HEK293 (cell line): ENCODE data around the gene BPIFB4.

Experiments
- CTCF ChIA-PET: fragments of 350-600 bp; formaldehyde crosslinking; extraction: SDS; loops from one replicate; lab custom pipeline; 2021; ENCODE audit warnings: antibody characterized with exemption; lab: Yijun Ruan, JAX
- POLR2A ChIA-PET: fragments of 300-600 bp; formaldehyde crosslinking; extraction: SDS; loops from one replicate; lab custom pipeline; 2020; ENCODE audit warnings: antibody characterized with exemption, inconsistent platforms; lab: Yijun Ruan, JAX
- H3K27ac ChIP-seq: fragments of 200-500 bp; sonication (Bioruptor generic); 2 replicates; pipeline ENCODE4 v1.5.1; 2014; ENCODE audit warnings: low read depth, low read length, control low read depth, inconsistent platforms; ENCODE audit errors: extremely low read depth
- H3K36me3 ChIP-seq, 2 experiments: fragments of 200-500 bp in 1 of 2; sonication (Bioruptor generic) in 1 of 2; 1 replicate in 1 of 2; 2 replicates in 1 of 2; pipeline ENCODE4 v1.5.1; 2014 to 2017; ENCODE audit warnings: inconsistent platforms in 2 of 2, low read length in 2 of 2; ENCODE audit not compliant: control insufficient read depth in 2 of 2, insufficient read depth in 1 of 2
- H3K4me1 ChIP-seq: fragments of 200-500 bp; sonication (Bioruptor generic); 2 replicates; pipeline ENCODE4 v1.5.1; 2014; ENCODE audit warnings: mild to moderate bottlenecking, low read length, inconsistent platforms; ENCODE audit not compliant: control insufficient read depth, insufficient read depth
- H3K4me3 ChIP-seq: 2 replicates; pipeline ENCODE4 v1.5.1; 2011; ENCODE audit warnings: low read depth, mild to moderate bottlenecking, control low read depth, low read length, moderate library complexity
- H3K9me3 ChIP-seq: fragments of 200-500 bp; sonication (Bioruptor generic); 2 replicates; pipeline ENCODE4 v1.5.1; 2014; ENCODE audit warnings: low read depth, low read length, inconsistent platforms; ENCODE audit not compliant: control insufficient read depth, insufficient read depth
- KLF16 ChIP-seq: fragments of 450-650 bp; formaldehyde crosslinking; IDR thresholded peaks from 2 replicates; pipeline ENCODE4 v1.5.1; 2017; ENCODE audit warnings: missing biosample characterization, missing genetic modification characterization
- KLF9 ChIP-seq: fragments of 450-650 bp; formaldehyde crosslinking; IDR thresholded peaks from 2 replicates; pipeline ENCODE4 v1.5.1; 2016; ENCODE audit warnings: missing biosample characterization, missing genetic modification characterization, low read depth
- SCRT1 ChIP-seq: fragments of 450-650 bp; formaldehyde crosslinking; IDR thresholded peaks from 2 replicates; pipeline ENCODE4 v1.5.1; 2016; ENCODE audit warnings: missing biosample characterization, missing genetic modification characterization, borderline replicate concordance
- SP2 ChIP-seq: fragments of 450-650 bp; formaldehyde crosslinking; IDR thresholded peaks from 2 replicates; pipeline ENCODE4 v1.5.1; 2016; ENCODE audit warnings: missing biosample characterization, missing genetic modification characterization
- SP3 ChIP-seq: fragments of 450-650 bp; formaldehyde crosslinking; IDR thresholded peaks from 2 replicates; pipeline ENCODE4 v1.5.1; 2016; ENCODE audit warnings: missing biosample characterization, missing genetic modification characterization
- ZNF112 ChIP-seq: fragments of 450-650 bp; formaldehyde crosslinking; IDR thresholded peaks from 2 replicates; pipeline ENCODE4 v1.5.0; 2017; ENCODE audit warnings: missing biosample characterization, missing genetic modification characterization
- ZNF354C ChIP-seq: fragments of 450-650 bp; formaldehyde crosslinking; IDR thresholded peaks from 2 replicates; pipeline ENCODE4 v1.5.1; 2016; ENCODE audit warnings: missing biosample characterization, missing genetic modification characterization, low read depth, borderline replicate concordance
- ZNF37A ChIP-seq: fragments of 450-650 bp; IDR thresholded peaks from 2 replicates; pipeline ENCODE4 v1.5.1; 2018; ENCODE audit warnings: missing biosample characterization, missing genetic modification characterization
- ZNF426 ChIP-seq: fragments of 450-650 bp; formaldehyde crosslinking; IDR thresholded peaks from 2 replicates; pipeline ENCODE4 v1.5.1; 2017; ENCODE audit warnings: missing biosample characterization, missing genetic modification characterization, mild to moderate bottlenecking, inconsistent platforms, moderate library complexity
- ZNF521 ChIP-seq: fragments of 450-650 bp; formaldehyde crosslinking; IDR thresholded peaks from 2 replicates; pipeline ENCODE4 v1.5.1; 2017; ENCODE audit warnings: missing biosample characterization, mild to moderate bottlenecking, missing genetic modification characterization
- ZNF530 ChIP-seq: fragments of 450-650 bp; formaldehyde crosslinking; IDR thresholded peaks from 2 replicates; pipeline ENCODE4 v1.5.1; 2016; ENCODE audit warnings: low read depth, missing biosample characterization, missing genetic modification characterization
- ZNF585B ChIP-seq: fragments of 450-650 bp; formaldehyde crosslinking; IDR thresholded peaks from 2 replicates; pipeline ENCODE4 v1.5.1; 2016; ENCODE audit warnings: missing biosample characterization, missing genetic modification characterization
- ZNF596 ChIP-seq: fragments of 450-650 bp; IDR thresholded peaks from 2 replicates; pipeline ENCODE4 v1.5.0; 2018; ENCODE audit warnings: missing biosample characterization, mild to moderate bottlenecking, missing genetic modification characterization, moderate library complexity
- ZNF664 ChIP-seq: fragments of 450-650 bp; formaldehyde crosslinking; IDR thresholded peaks from 2 replicates; pipeline ENCODE4 v1.5.1; 2016; ENCODE audit warnings: missing biosample characterization, missing genetic modification characterization
- TF ChIP-seq, protein P1 (sequence below): fragments of 450-650 bp; formaldehyde crosslinking; IDR thresholded peaks from 2 replicates; pipeline ENCODE4 v1.5.1; 2016; ENCODE audit warnings: missing biosample characterization, missing genetic modification characterization
- TF ChIP-seq, protein P2 (sequence below): fragments of 450-650 bp; formaldehyde crosslinking; IDR thresholded peaks from 2 replicates; pipeline ENCODE4 v1.5.1; 2017; ENCODE audit warnings: missing biosample characterization, missing genetic modification characterization

BPIFB4 gene

DNA sequence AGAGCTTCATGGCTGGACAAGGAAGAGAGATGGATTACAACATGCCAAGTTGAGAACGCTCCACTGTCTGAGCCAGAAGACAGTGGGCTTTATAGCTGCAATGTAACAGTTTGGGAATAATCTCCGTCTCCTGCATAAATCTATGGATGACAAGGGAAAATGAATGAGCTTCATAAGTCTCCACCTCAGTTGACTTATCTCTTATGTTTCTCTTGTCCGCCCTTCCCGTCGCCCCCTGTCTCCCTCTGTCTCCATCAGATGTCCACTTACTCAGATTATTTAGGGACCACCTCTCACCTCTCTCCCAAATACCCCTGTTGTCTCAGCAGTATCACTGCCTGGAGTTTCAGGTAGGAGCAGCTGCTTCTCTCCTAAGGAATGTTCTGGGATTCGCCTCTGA lies 74.8 kb downstream of the BPIFB4 start:
- no peak overlapping the region for H3K27ac ChIP-seq
- CTCF ChIA-PET: interaction anchor here (0.7 kb wide), 1 partner anchor 14 kb away, joined by 3 read pairs; no protein-coding TSS in a partner anchor
- POLR2A ChIA-PET: no interaction called here
- H3K4me3 ChIP-seq: no peak overlapping the region
- H3K4me1 ChIP-seq: no peaks in the 10 kb centered on the region
- no peaks in the 10 kb centered on the region for H3K9me3 ChIP-seq
- no peaks in the 10 kb centered on the region for H3K36me3 ChIP-seq
- TF ChIP-seq ZNF521 (no peak), KLF9 (tag by site-specific recombination) (no peak), ZNF354C (no peak), KLF16 (tag by site-specific recombination) (no peak), ZNF112 (tag by site-specific recombination) (no peak), SCRT1 (tag by site-specific recombination) (no peak)
- TF ChIP-seq, protein P1, sequence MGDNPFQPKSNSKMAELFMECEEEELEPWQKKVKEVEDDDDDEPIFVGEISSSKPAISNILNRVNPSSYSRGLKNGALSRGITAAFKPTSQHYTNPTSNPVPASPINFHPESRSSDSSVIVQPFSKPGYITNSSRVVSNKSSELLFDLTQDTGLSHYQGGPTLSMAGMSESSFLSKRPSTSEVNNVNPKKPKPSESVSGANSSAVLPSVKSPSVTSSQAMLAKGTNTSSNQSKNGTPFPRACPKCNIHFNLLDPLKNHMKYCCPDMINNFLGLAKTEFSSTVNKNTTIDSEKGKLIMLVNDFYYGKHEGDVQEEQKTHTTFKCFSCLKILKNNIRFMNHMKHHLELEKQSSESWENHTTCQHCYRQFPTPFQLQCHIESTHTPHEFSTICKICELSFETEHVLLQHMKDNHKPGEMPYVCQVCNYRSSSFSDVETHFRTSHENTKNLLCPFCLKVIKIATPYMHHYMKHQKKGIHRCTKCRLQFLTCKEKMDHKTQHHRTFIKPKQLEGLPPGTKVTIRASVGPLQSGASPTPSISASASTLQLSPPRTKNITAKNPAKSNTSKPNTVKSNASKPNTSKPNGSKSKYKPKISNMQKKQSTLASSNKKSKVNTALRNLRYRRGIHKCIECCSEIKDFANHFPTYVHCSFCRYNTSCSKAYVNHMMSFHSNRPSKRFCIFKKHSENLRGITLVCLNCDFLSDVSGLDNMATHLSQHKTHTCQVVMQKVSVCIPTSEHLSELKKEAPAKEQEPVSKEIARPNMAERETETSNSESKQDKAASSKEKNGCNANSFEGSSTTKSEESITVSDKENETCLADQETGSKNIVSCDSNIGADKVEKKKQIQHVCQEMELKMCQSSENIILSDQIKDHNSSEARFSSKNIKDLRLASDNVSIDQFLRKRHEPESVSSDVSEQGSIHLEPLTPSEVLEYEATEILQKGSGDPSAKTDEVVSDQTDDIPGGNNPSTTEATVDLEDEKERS: no peak

DNA sequence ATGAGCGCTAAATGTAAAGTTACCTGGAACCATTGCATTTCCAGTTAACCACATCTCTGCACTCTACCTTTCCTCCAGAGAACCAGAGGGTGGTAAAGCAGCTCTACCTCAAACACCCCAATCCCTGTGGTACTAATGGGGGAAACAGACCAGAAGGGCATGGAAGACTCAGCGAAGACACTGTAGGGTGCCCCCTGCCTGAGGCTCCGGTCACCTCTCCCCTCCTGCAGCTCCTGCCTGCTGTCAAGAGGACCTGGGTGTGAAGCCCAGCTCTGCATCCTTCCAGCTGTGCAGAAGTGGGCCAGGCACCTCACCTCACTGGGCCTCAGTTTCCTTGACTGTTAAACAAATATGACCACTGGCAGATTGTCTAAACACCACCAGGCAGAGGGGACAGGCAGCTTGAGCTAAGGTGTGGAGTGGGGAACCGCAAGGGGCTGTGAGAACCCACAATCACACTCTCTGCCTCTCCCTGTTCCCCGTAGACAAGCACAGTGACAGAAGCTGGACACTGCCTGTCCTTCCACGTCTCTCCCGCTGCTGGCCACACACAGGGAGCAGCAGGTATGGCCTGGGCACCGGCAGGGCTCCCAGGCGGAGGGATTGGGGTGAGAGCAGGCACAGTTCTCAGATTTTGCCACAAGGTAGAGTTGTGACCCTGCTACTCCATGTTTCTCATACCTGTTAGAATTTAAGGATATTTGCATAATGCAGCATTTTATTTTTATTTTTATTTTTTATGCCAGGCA lies 79.4 kb downstream of the BPIFB4 start:
- H3K36me3 ChIP-seq: no peaks in the 10 kb centered on the region
- no peak overlapping the region for H3K27ac ChIP-seq
- POLR2A ChIA-PET: no interaction called here
- no peaks in the 10 kb centered on the region for H3K4me1 ChIP-seq
- H3K4me3 ChIP-seq: no peak overlapping the region
- CTCF ChIA-PET: no interaction called here
- H3K9me3 ChIP-seq: no peaks in the 10 kb centered on the region
- TF ChIP-seq SP2 (no peak), ZNF585B (no peak), SP3 (tag by site-specific recombination) (no peak), ZNF37A (no peak), ZNF664 (no peak), ZNF530 (tag by site-specific recombination) (no peak), ZNF426 (tag by site-specific recombination) (no peak), ZNF596 (no peak)
- TF ChIP-seq, protein P2, sequence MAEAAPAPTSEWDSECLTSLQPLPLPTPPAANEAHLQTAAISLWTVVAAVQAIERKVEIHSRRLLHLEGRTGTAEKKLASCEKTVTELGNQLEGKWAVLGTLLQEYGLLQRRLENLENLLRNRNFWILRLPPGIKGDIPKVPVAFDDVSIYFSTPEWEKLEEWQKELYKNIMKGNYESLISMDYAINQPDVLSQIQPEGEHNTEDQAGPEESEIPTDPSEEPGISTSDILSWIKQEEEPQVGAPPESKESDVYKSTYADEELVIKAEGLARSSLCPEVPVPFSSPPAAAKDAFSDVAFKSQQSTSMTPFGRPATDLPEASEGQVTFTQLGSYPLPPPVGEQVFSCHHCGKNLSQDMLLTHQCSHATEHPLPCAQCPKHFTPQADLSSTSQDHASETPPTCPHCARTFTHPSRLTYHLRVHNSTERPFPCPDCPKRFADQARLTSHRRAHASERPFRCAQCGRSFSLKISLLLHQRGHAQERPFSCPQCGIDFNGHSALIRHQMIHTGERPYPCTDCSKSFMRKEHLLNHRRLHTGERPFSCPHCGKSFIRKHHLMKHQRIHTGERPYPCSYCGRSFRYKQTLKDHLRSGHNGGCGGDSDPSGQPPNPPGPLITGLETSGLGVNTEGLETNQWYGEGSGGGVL: no peak

DNA sequence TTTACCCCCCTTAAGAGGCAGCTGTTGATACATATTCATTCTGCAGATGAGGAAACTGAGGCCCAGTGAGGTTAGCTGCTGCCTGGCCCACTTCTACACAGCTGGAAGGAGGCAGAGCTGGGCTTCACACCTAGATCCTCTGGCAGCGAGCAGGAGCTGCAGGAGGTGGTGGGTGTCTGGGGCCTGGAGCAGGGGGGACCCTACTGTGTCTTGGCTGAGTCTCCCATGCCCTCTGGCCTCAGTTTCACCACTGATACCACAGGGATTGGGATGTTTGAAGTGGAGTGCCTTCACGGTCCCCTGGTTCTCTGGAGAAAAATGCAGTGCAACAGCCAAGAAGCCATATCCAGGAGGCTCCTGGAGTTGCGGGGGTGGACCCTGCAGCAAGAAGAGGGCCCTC lies 80.3 kb downstream of the BPIFB4 start:
- H3K4me3 ChIP-seq: no peak overlapping the region
- no peak overlapping the region for H3K27ac ChIP-seq
- TF ChIP-seq KLF16 (tag by site-specific recombination) (no peak), ZNF596 (no peak)
- TF ChIP-seq, all 188 proteins: peak for 0
- Histone ChIP-seq H3K9me3 (no peaks in the 10 kb centered on the region), H3K4me1 (no peaks in the 10 kb centered on the region), H3K36me3 (no peaks in the 10 kb centered on the region)
- ChIA-PET POLR2A (no interaction called here), CTCF (no interaction called here)
